Epithelial cell of prostate (primary cell): ENCODE results near the gene SFT2D1.

Experiments
- DNase-seq: peaks from one replicate; pipeline ENCODE4 v3.0.0-alpha.2; 2011; ENCODE audit warnings: low read depth, low spot score
- H3K27ac ChIP-seq: fragments of 450-650 bp; 2 replicates; pipeline ENCODE4 v1.5.1; 2017; ENCODE audit warnings: mild to moderate bottlenecking

The SFT2D1 gene

GRCh38 chr6:166282394-166283032 is 59.8 kb downstream of the SFT2D1 start:
- H3K27ac ChIP-seq = no peak overlapping the region
- no peak for DNase-seq

DNA sequence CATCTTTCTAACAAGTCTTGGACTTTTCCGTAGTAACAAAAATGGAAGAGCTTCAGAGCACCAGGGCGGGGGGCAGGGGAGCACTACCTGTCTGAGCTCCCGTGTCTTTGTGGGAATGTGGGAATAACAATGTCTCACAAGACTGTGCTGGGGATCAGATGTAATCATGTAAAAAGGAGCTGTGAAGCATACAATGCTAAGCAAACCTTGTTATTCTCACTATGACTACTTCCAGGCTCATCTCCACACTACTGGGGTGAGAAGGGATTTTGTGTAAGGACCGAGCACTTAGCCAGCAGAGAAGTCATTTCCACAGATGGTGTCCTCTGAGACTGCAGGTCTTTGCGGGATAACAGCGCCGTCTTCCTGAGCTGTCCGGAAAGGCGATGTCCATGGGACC is 61.2 kb downstream of the SFT2D1 start:
- DNase-seq = no peak
- no peak overlapping the region for H3K27ac ChIP-seq

DNA sequence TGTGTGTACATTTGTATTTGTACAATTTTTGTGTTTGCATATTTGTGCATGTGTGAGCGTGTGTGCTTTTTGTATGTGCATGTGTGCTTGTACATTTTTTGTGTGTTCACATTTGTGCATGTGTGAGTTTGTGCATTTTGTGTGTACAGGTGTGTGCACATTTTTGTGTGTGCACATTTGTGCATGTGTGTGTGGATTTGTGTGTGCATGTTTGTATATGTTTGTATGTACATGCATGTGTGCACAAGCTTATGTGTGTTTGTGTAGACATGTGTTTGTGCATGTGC is 63.0 kb downstream of the SFT2D1 start:
- no peak overlapping the region for H3K27ac ChIP-seq
- DNase-seq = no peak

DNA sequence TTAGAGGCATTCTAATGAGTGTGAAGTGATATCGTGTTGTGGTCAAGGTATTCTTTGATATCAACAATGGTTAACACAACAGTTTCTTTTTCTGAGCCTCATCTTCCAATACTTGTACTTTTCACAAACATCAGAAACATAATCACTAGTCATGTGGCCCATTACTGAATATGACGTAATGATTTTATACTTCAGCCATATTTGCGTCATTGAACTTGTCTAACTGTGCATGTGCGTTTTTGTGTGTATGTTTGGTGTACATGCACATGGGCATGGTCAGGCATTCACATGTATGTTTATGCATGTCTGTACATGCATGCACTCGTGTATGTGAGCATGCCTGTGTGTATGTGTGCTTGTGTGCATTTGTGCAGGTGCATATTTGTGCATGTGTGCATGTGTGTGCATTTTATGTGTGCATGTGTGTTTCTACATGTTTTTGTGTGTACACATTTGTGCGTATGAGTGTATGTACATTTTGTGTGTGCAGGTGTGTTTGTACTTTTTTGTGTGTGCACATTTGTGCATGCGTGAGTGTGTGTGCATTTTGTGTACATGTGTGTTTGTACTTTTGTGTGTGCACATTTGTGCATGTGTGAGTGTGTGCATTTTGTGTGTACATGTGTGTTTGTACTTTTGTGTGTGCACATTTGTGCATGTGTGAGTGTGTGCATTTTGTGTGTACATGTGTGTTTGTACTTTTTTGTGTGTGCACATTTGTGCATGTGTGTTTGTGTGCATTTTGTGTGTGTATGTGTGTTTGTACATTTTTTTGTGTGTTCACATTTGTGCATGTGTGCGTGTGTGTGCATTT is 63.6 kb downstream of the SFT2D1 start:
- DNase-seq = no peak
- no peak overlapping the region for H3K27ac ChIP-seq

GRCh38 chr6:166277892-166278578 is 64.3 kb downstream of the SFT2D1 start:
- no peak overlapping the region for H3K27ac ChIP-seq
- DNase-seq = no peak

DNA sequence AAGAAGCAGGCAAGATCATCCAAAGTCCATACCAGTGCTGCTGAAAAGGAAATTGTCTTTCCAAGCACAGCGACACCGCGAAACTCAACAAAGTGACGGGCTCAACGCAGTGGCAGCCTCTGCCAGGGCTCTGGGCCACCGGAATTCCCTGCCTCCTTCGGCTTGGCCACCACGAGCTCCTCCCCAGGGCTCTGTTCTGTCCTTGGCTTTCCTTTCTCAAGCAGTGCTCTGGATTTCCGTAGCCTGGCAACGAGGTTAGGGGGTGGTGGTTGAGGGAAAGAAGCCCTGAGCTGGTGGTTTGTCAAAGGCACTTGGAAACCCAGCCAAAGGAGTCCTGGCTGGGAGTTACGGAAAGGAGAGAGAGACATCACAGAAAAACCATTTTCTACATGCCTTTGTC is 65.3 kb downstream of the SFT2D1 start:
- no peak overlapping the region for H3K27ac ChIP-seq
- no peak for DNase-seq

DNA sequence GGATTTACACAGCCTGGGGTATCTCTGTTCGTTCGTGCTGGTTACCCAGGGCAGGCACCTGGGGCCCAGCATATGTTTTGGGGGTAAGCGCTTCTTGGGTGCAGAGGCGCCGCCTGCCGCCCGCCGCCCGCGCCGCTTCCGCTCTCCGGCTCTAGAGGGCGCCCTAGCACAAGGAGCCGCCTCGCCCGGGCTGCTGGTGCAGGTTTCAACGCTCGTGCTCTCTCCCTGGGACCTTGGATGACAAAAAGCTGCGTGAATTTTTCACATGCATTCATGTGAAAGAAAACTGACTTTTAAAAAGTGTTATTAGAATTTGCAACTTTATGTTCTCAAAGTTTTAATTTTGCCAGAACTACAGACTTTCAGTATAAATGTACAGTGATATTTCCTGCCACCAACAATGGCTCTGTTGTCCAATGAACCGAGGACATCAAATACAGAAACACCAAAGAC is 66.6 kb downstream of the SFT2D1 start:
- no peak overlapping the region for H3K27ac ChIP-seq
- no peak for DNase-seq

DNA sequence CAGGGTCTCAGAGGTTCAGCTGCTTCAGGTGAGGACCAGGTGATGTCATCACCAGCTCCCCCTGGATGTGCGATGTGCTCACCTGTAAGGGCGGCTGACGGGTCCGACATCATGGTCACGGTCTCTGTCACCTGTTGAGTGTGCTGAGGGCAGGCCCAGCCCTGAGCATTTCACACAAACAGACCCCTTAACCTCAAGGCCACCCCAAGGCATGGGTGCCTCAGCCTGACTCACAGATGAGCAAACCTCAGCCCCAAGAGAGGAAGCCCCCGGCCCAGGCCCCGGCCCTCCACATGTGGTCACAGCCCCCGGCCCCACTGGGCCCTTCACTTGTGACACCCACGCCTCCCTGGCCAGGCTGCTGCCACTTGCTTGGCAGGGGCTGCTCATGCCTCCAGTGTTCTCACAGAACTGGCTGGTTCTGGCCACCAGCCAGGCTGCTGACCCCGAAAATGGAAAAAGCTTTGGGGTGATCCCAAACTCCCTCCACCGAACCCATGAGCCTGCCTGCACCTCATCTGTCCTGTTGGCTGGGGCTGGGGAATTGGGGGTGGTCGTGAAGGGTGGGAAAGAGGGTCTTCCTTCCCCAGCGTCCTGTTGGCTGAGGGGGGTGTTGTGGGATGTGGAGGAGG is 67.5 kb downstream of the SFT2D1 start:
- no peak for DNase-seq
- no peak overlapping the region for H3K27ac ChIP-seq

DNA sequence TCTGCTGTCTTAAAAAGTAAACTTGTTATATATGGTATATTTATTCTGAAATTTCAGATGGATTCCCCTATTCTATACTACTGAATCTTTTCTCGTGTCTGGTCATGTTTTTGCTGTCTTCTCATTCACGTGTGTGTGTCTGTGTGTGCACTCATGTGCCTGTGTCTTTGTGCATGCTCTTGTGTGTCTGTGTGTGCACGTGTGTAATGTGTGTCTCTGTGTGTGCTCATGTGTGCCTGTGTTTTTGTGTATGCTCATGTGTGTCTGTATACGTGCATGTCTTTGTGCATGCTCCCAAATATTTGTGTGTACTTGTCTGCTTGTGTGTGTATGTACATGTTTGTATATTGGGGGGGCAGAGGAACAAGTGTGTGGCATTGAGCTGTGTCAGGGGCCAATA is 68.2 kb downstream of the SFT2D1 start:
- H3K27ac ChIP-seq = no peak overlapping the region
- DNase-seq = no peak

GRCh38 chr6:166271376-166271765 is 71.0 kb downstream of the SFT2D1 start:
- no peak overlapping the region for H3K27ac ChIP-seq
- no peak for DNase-seq

DNA sequence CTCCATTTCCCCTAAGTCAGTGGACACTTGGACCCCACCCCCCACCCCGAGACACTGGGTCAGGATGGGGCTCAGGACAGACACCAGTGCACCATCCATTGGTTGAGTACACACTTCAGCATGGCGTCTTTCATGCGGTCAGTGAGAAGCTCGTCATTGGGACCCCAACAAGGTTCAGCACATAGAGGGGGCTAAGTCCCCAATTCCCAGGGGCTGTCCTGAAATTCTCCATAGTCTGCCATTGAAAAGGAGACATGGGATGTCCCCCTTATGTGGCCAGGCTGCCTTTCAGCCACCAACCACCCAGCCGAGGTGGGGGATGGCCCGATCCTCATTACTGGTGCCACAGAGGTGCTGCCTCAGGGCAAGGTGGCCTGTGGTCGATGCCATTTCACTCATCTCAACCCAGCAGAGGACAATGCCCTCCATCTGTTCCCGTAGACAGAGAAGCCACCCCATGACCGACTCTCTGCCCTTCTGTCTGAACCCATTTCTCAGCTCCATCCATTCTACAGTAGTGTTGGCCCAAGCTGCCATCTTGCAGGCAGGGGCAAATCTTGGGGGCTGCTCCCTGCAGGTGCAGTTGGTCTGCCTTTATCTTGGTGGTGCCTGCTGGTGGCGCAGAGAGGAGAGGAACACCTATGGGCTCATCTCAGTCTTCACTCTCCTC is 71.5 kb downstream of the SFT2D1 start:
- DNase-seq = no peak

More for the DNA sequence above, 71.5 kb downstream of the SFT2D1 start:
- no peak overlapping the region for H3K27ac ChIP-seq
